CD14-positive monocyte (primary cell): ENCODE data around the gene CDK17. TPM values are rescaled to one million over a fixed set of nuclear protein-coding genes. Genes with fewer than 3 reads are reported as not detected.

ENCODE experiments used
- DNase-seq, 3 donors: peaks; one replicate each; pipeline ENCODE4 v3.0.0-alpha.2; 2011 to 2022
- H2AFZ ChIP-seq: 2 replicates; pipeline ENCODE4 v1.6.0; 2012; ENCODE audit warnings: mild to moderate bottlenecking, low read depth, low read length, inconsistent platforms; ENCODE audit not compliant: insufficient read depth, poor library complexity, severe bottlenecking
- H3K27ac ChIP-seq, 2 donors: 1 replicate in 1 of 2; 2 replicates in 1 of 2; pipeline ENCODE4 v1.5.1; 2012 to 2013; ENCODE audit warnings: low read length in 2 of 2, control low read depth in 1 of 2, inconsistent platforms in 1 of 2, low read depth in 1 of 2, mild to moderate bottlenecking in 1 of 2
- H3K27me3 ChIP-seq, 2 donors: one replicate each; pipeline versions ENCODE4 v1.6.0 to v1.6.1; 2011 to 2013; ENCODE audit warnings: low read length in 2 of 2; ENCODE audit not compliant: control insufficient read depth in 2 of 2, insufficient read depth in 2 of 2
- H3K36me3 ChIP-seq, 2 donors: replicated peaks in 1 of 2; 1 replicate in 1 of 2; 2 replicates in 1 of 2; pipeline versions ENCODE4 v1.5.1 to v1.6.1; 2012 to 2013; ENCODE audit warnings: low read length in 2 of 2, control low read depth in 1 of 2, inconsistent platforms in 1 of 2, mild to moderate bottlenecking in 1 of 2; ENCODE audit not compliant: insufficient read depth in 2 of 2, control insufficient read depth in 1 of 2
- H3K4me1 ChIP-seq, 2 donors: 1 replicate in 1 of 2; 2 replicates in 1 of 2; pipeline versions ENCODE4 v1.5.1 to v1.6.1; 2012 to 2013; ENCODE audit warnings: low read length in 2 of 2, control low read depth in 1 of 2, inconsistent platforms in 1 of 2, mild to moderate bottlenecking in 1 of 2, moderate library complexity in 1 of 2; ENCODE audit not compliant: insufficient read depth in 2 of 2, control insufficient read depth in 1 of 2
- H3K4me2 ChIP-seq: replicated peaks from 2 replicates; pipeline ENCODE3; 2012; ENCODE audit warnings: low read length, moderate library complexity, mild to moderate bottlenecking; ENCODE audit not compliant: poor library complexity, severe bottlenecking; ENCODE audit errors: extremely low read depth
- H3K4me3 ChIP-seq, 3 experiments: fragments of 200-600 bp in 1 of 3; sonication (generic) in 1 of 3; replicated peaks in 1 of 3; 1 replicate in 2 of 3; 2 replicates in 1 of 3; pipeline ENCODE4 v1.5.1; 2011 to 2013; ENCODE audit warnings: low read length in 3 of 3, mild to moderate bottlenecking in 3 of 3, control low read depth in 2 of 3, low read depth in 2 of 3, inconsistent platforms in 1 of 3, moderate library complexity in 1 of 3
- H3K79me2 ChIP-seq: 2 replicates; pipeline ENCODE4 v1.6.0; 2012; ENCODE audit warnings: mild to moderate bottlenecking, control low read depth, inconsistent platforms, low read length, moderate library complexity; ENCODE audit not compliant: insufficient read depth
- H3K9ac ChIP-seq: 2 replicates; pipeline ENCODE4 v1.6.0; 2017; ENCODE audit warnings: low read length, mild to moderate bottlenecking; ENCODE audit not compliant: insufficient read depth, poor library complexity, severe bottlenecking
- H3K9me3 ChIP-seq, 2 donors: replicated peaks in 1 of 2; 1 replicate in 1 of 2; 2 replicates in 1 of 2; pipeline versions ENCODE4 v1.5.1 to v1.6.1; 2012 to 2013; ENCODE audit warnings: low read length in 2 of 2, control low read depth in 1 of 2; ENCODE audit not compliant: control insufficient read depth in 1 of 2, insufficient read depth in 1 of 2
- H4K20me1 ChIP-seq: 2 replicates; pipeline ENCODE4 v1.6.0; 2012; ENCODE audit warnings: mild to moderate bottlenecking, low read length, control low read depth, moderate library complexity; ENCODE audit not compliant: insufficient read depth
- H3K27ac Mint-ChIP-seq, 7 donors: one replicate each; pipeline ENCODE4 v1.8.0; 2020; ENCODE audit warnings: mild to moderate bottlenecking in 7 of 7, mixed read lengths in 7 of 7, moderate library complexity in 6 of 7, inconsistent platforms in 2 of 7
- H3K27me3 Mint-ChIP-seq, 3 donors: one replicate each; pipeline ENCODE4 v1.8.0; 2021 to 2022; ENCODE audit warnings: low read depth in 3 of 3, mild to moderate bottlenecking in 3 of 3, mixed read lengths in 3 of 3, moderate library complexity in 3 of 3, inconsistent platforms in 1 of 3
- H3K36me3 Mint-ChIP-seq, 2 donors: one replicate each; pipeline ENCODE4 v1.8.0; 2020; ENCODE audit warnings: mixed read lengths in 2 of 2, inconsistent platforms in 1 of 2, mild to moderate bottlenecking in 1 of 2
- H3K4me1 Mint-ChIP-seq: one replicate; pipeline ENCODE4 v1.8.0; 2020; ENCODE audit warnings: mild to moderate bottlenecking, mixed read lengths
- H3K4me3 Mint-ChIP-seq, 2 donors: one replicate each; pipeline ENCODE4 v1.8.0; 2020; ENCODE audit warnings: mild to moderate bottlenecking in 2 of 2, mixed read lengths in 2 of 2, moderate library complexity in 1 of 2
- H3K9me3 Mint-ChIP-seq, 7 donors: one replicate each; pipeline ENCODE4 v1.8.0; 2020 to 2022; ENCODE audit warnings: mixed read lengths in 7 of 7, mild to moderate bottlenecking in 6 of 7, moderate library complexity in 6 of 7, inconsistent platforms in 2 of 7
- CTCF ChIP-seq: fragments of 200-600 bp; IDR thresholded peaks from one replicate; pipeline ENCODE4 v1.8.0; 2022; ENCODE audit warnings: antibody characterized with exemption, mild to moderate bottlenecking
- WGBS: methylation state at CpG from one replicate; pipeline ENCODE4 v1.1.5; 2013; ENCODE audit warnings: missing lambda C conversion rate; ENCODE audit not compliant: insufficient coverage; 5-methylcytosine and 5-hydroxymethylcytosine counted together
- intact Hi-C, 2 donors: fragments of 100-400 bp; cut with micrococcal nuclease; formaldehyde crosslinking; loops; one replicate each; pipeline versions ENCODE4 v1.15.0 to v1.15.1; 2023
- polyA plus RNA-seq, 3 donors: library from polyadenylated mRNA; depleted of rRNA in 1 of 3; unstranded in 2 of 3; stranded (reverse) in 1 of 3; fragments of 300-500 nt in 2 of 3; fragments of >200 nt in 1 of 3; fragmentation: Illumina TruSeq in 2 of 3; gene quantifications; 1 replicate in 2 of 3; 2 replicates in 1 of 3; pipeline ENCODE4 v1.2.3, GENCODE V29; 2012 to 2021

Gene CDK17
- polyA plus RNA-seq, 3 donors = 3.6 to 6.9 (median 6.4) TPM

GRCh38 chr12:96338852-96339471 lies 61.3 kb downstream of the CDK17 start:
- H3K4me2 ChIP-seq = no peak overlapping the region
- no peak overlapping the region for H3K9ac ChIP-seq
- H3K27me3 ChIP-seq = no peaks in the 10 kb centered on the region
- H3K4me1 ChIP-seq = no peaks in the 10 kb centered on the region
- Mint-ChIP-seq H3K9me3 (peaks cover 3 to 11% (median 5%) of the 10 kb centered on the region in 7 donors), H3K4me1 (peaks cover 7% of the 10 kb centered on the region), H3K27me3 (no peaks in the 10 kb centered on the region), H3K4me3 (no peak overlapping the region), H3K36me3 (peaks cover 5 to 8% of the 10 kb centered on the region in 2 donors), H3K27ac (peak overlapping the region in 2 of 7 donors; percentile 50 to 66)
- H3K4me3 ChIP-seq = no peak overlapping the region
- H3K79me2 ChIP-seq = peaks cover 71% of the 10 kb centered on the region
- H2AFZ ChIP-seq = no peak overlapping the region
- peaks cover 1 to 6% of the 10 kb centered on the region in 2 donors for H3K9me3 ChIP-seq
- no peak for DNase-seq
- 100% methylated on average over 1 of the region's 3 CpGs for WGBS
- no peaks in the 10 kb centered on the region for H3K36me3 ChIP-seq
- H3K27ac ChIP-seq = no peak overlapping the region
- intact Hi-C loops = no loop called here
- H4K20me1 ChIP-seq = peaks cover 90% of the 10 kb centered on the region
- TF ChIP-seq CTCF = no peak

GRCh38 chr12:96337953-96338352 lies 62.3 kb downstream of the CDK17 start:
- Histone ChIP-seq H3K4me1 (no peaks in the 10 kb centered on the region), H3K4me3 (no peak overlapping the region), H3K36me3 (no peaks in the 10 kb centered on the region), H3K27ac (no peak overlapping the region), H3K4me2 (no peak overlapping the region), H3K9ac (no peak overlapping the region), H4K20me1 (peaks cover 88% of the 10 kb centered on the region), H3K79me2 (peaks cover 61% of the 10 kb centered on the region), H2AFZ (no peak overlapping the region), H3K9me3 (peaks cover 0 to 3% of the 10 kb centered on the region in 2 donors), H3K27me3 (no peaks in the 10 kb centered on the region)
- H3K27me3 Mint-ChIP-seq = no peaks in the 10 kb centered on the region
- TF ChIP-seq CTCF = no peak
- H3K27ac Mint-ChIP-seq = no peak overlapping the region
- no peak overlapping the region for H3K4me3 Mint-ChIP-seq
- H3K36me3 Mint-ChIP-seq = peaks cover 1 to 13% of the 10 kb centered on the region in 2 donors
- H3K9me3 Mint-ChIP-seq = peaks cover 2 to 7% (median 4%) of the 10 kb centered on the region in 7 donors
- no peak for DNase-seq
- H3K4me1 Mint-ChIP-seq = peaks cover 7% of the 10 kb centered on the region
- intact Hi-C loops = no loop called here
